Measurements from ENCODE around the gene IER5.

GRCh38 chr1:181108304-181108867 lies 19.9 kb downstream of the IER5 start:
- TF ChIP-seq POLR2A (IDR thresholded peaks at IDR 0.05; ENCODE audit: low read length) (no peak), GATA1 (IDR thresholded peaks at IDR 0.05; ENCODE audit: low read depth, low read length) (no peak)
